OCI-LY3 (cell line): ENCODE measurements around the gene SEC16A.

Source experiments
- H2AFZ ChIP-seq: fragments of 200-600, 300-600 bp; shearing (Covaris generic); 2 replicates; pipeline ENCODE4 v1.6.0; 2014; ENCODE audit warnings: antibody characterized with exemption, low read depth, low read length
- H3K27ac ChIP-seq: fragments of 200-600, 300-600 bp; sonication (generic); 2 replicates; pipeline ENCODE4 v1.5.1; 2014; ENCODE audit warnings: mild to moderate bottlenecking, low read length, moderate library complexity, mixed read lengths
- H3K27me3 ChIP-seq: fragments of 200-600, 300-600 bp; sonication (generic); 2 replicates; pipeline ENCODE4 v1.6.1; 2014; ENCODE audit warnings: low read depth, low read length, mixed read lengths
- H3K36me3 ChIP-seq: fragments of 200-600, 300-600 bp; sonication (generic); replicated peaks from 2 replicates; pipeline ENCODE3; 2014; ENCODE audit warnings: low read depth, low read length, mixed read lengths
- H3K4me1 ChIP-seq: fragments of 300-600, 200-600 bp; sonication (generic); 2 replicates; pipeline ENCODE4 v1.6.1; 2014; ENCODE audit warnings: low read length, mixed read lengths
- H3K4me2 ChIP-seq: fragments of 200-600, 300-600 bp; sonication (generic); 2 replicates; pipeline ENCODE4 v1.6.1; 2014; ENCODE audit warnings: low read length, mixed read lengths
- H3K4me3 ChIP-seq: fragments of 300-600, 200-600 bp; sonication (generic); 2 replicates; pipeline ENCODE4 v1.5.1; 2014; ENCODE audit warnings: antibody characterized with exemption, mild to moderate bottlenecking, low read length, moderate library complexity
- H3K79me2 ChIP-seq: fragments of 300-600, 200-600 bp; shearing (Covaris generic); 2 replicates; pipeline ENCODE4 v1.6.1; 2014; ENCODE audit warnings: mild to moderate bottlenecking, low read length, mixed read lengths
- H3K9ac ChIP-seq: fragments of 300-600, 200-600 bp; shearing (Covaris generic); 2 replicates; pipeline ENCODE4 v1.6.0; 2014; ENCODE audit warnings: mild to moderate bottlenecking, low read length, moderate library complexity
- H3K9me3 ChIP-seq: fragments of 200-600, 300-600 bp; shearing (Covaris generic); 2 replicates; pipeline ENCODE4 v1.6.1; 2014; ENCODE audit warnings: low read length, mixed read lengths; ENCODE audit not compliant: insufficient read depth
- H4K20me1 ChIP-seq: fragments of 200-600, 300-600 bp; sonication (generic); 2 replicates; pipeline ENCODE4 v1.6.1; 2016; ENCODE audit warnings: low read length, mixed read lengths; ENCODE audit not compliant: insufficient read depth
- EZH2phosphoT487 ChIP-seq: fragments of 200-600 bp; shearing (Covaris generic); IDR thresholded peaks from 2 replicates; pipeline ENCODE4 v1.6.1; 2018; ENCODE audit warnings: antibody characterized with exemption, mixed run types, low read depth
- TF ChIP-seq, protein P1 (sequence below): fragments of 200-600, 300-600 bp; sonication (generic); IDR thresholded peaks from 2 replicates; pipeline ENCODE4 v1.5.1; 2014; ENCODE audit warnings: antibody characterized with exemption, low read length, low read depth

Gene SEC16A

DNA sequence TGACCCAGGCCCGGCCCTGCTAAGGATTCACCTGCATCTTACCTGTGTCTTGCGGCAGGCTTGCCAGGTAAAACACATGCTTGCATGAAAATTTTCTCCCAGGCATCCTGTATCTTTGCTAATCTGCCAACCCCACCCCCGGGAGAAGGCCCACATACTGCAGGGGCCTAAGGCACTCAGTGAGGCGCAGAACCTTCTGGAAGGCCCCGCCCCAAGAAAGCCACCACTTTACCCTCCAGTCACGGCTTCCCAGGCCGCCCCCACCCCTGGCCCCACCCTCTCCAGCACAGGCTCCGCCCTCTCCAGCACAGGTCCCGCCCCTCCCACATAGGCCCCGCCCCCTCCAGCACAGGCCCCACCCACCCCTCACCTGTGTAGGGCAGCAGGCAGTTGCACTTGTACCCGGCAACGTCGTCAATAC, 29.8 kb upstream of the SEC16A start:
- no peaks in the 10 kb centered on the region for H3K9me3 ChIP-seq
- no peak overlapping the region for H2AFZ ChIP-seq
- H3K4me3 ChIP-seq = no peak overlapping the region
- H3K27ac ChIP-seq = no peak overlapping the region
- peaks cover 38% of the 10 kb centered on the region for H3K36me3 ChIP-seq
- H3K4me2 ChIP-seq = no peak overlapping the region
- peaks cover 3% of the 10 kb centered on the region; the same call in 1 of the 2 replicates for H4K20me1 ChIP-seq
- no peak for TF ChIP-seq EZH2phosphoT487
- TF ChIP-seq, protein P1, sequence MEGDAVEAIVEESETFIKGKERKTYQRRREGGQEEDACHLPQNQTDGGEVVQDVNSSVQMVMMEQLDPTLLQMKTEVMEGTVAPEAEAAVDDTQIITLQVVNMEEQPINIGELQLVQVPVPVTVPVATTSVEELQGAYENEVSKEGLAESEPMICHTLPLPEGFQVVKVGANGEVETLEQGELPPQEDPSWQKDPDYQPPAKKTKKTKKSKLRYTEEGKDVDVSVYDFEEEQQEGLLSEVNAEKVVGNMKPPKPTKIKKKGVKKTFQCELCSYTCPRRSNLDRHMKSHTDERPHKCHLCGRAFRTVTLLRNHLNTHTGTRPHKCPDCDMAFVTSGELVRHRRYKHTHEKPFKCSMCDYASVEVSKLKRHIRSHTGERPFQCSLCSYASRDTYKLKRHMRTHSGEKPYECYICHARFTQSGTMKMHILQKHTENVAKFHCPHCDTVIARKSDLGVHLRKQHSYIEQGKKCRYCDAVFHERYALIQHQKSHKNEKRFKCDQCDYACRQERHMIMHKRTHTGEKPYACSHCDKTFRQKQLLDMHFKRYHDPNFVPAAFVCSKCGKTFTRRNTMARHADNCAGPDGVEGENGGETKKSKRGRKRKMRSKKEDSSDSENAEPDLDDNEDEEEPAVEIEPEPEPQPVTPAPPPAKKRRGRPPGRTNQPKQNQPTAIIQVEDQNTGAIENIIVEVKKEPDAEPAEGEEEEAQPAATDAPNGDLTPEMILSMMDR = no peak
- H3K79me2 ChIP-seq = no peaks in the 10 kb centered on the region
- no peaks in the 10 kb centered on the region for H3K27me3 ChIP-seq
- no peaks in the 10 kb centered on the region for H3K4me1 ChIP-seq
- no peak overlapping the region for H3K9ac ChIP-seq

DNA sequence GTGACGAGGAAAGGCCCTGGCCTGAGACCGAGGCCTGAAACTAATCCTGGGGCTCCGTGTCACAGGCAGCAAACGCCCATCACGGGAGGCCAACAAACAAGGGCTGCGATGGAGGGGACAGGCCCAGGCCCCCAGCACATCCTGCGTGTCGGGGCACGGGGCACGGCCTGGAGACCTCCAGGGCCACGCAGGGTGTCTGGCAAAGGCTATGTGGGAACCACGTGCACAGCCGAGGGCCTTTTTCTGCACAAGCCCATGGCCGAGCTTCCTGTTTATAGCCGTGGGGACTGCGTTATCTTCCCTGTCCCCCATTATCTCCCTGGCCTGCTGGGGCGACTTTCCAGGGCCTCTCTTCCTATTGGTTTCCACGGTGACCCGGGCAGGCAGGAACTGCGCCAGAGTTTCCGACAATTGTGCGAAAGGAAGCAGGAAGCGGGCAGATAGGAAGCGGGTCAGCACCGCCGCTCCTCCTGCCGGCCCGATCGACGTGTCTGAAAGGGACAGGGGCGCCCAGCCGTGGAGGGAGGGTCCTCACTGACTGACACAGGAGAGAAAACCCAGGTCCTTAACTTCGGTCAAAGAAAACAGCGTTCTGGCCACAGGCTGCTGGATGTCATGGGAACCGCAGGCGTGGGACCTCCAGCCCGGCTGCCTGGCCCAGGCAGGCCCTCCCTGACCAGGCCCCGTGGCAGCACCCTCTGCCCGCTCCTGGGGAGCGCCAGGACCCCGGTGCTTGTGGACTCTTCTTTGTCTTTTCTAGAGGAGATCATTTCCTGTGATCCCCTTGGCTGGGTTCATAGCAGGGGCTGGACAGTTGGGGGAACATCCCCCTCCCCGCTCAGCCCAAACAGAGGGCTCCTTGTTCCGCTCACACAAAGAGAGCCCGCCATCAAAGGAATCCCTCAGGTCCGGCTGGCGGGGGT, 29.1 kb upstream of the SEC16A start:
- Histone ChIP-seq H3K36me3 (peaks cover 38% of the 10 kb centered on the region), H2AFZ (no peak overlapping the region), H3K4me3 (no peak overlapping the region), H3K4me2 (no peak overlapping the region), H3K4me1 (no peaks in the 10 kb centered on the region), H4K20me1 (peaks cover 3% of the 10 kb centered on the region; the same call in 1 of the 2 replicates), H3K27me3 (no peaks in the 10 kb centered on the region), H3K9me3 (no peaks in the 10 kb centered on the region), H3K9ac (no peak overlapping the region), H3K27ac (no peak overlapping the region), H3K79me2 (no peaks in the 10 kb centered on the region)
- TF ChIP-seq, protein P1 = no peak
- TF ChIP-seq EZH2phosphoT487 = no peak

DNA sequence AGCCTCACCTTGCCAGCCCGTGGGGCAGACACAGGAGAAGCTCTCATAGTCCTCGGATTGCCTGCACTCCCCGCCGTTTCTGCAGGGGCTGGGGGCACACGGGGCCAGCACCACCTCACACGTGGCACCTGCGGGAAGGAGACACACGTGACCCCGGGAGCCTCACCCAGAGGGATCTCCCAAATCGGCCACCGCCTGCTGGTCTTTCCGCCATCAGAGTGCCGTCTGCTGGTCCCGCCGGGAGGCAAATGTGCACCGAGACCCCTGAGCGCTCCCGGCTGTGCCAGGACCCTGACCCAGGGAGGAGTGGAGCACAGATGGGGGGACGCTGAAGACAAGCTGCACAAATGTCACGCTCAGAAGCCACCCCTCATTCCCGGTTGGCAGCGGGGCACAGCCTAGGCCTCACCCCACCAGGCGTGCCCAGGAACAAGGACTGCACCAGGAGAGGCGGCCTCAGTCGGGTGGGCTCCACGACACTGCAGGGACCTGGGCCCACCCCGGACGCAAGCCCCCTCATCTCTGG, 28.4 kb upstream of the SEC16A start:
- peaks cover 41% of the 10 kb centered on the region for H3K36me3 ChIP-seq
- peaks cover 3% of the 10 kb centered on the region; the same call in 1 of the 2 replicates for H4K20me1 ChIP-seq

DNA sequence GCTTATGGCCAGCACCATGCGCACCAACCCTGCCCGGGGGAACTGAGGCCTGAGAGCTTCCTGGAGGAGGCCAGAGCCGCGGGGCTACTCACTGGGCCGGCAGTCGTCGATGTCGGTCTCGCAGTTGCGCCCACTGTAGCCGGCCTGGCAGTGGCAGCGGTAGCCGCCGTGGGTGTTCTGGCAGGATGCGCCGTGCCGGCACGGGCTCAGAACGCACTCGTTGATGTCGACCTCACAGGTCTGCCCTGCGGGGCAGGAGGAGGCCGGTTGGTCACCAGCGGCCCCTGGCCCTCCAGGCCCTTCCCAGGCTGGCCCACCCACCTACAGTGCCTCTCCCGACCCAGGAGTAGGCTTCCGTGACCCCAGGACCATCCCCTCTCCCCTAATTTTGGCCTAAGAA, 27.7 kb upstream of the SEC16A start:
- Histone ChIP-seq H3K4me2 (no peak overlapping the region), H3K27ac (no peak overlapping the region), H4K20me1 (peaks cover 3% of the 10 kb centered on the region; the same call in 1 of the 2 replicates), H3K9me3 (no peaks in the 10 kb centered on the region), H3K79me2 (no peaks in the 10 kb centered on the region), H3K27me3 (no peaks in the 10 kb centered on the region), H3K9ac (no peak overlapping the region), H3K36me3 (peaks cover 47% of the 10 kb centered on the region), H2AFZ (no peak overlapping the region), H3K4me3 (no peak overlapping the region), H3K4me1 (no peaks in the 10 kb centered on the region)
- no peak for TF ChIP-seq EZH2phosphoT487
- TF ChIP-seq, protein P1 = no peak

More for the DNA sequence above, 28.4 kb upstream of the SEC16A start:
- no peak overlapping the region for H3K27ac ChIP-seq
- no peaks in the 10 kb centered on the region for H3K27me3 ChIP-seq
- TF ChIP-seq EZH2phosphoT487 = no peak
- TF ChIP-seq, protein P1 = no peak
- H3K9ac ChIP-seq = no peak overlapping the region
- no peaks in the 10 kb centered on the region for H3K4me1 ChIP-seq
- no peaks in the 10 kb centered on the region for H3K9me3 ChIP-seq
- H2AFZ ChIP-seq = no peak overlapping the region
- no peak overlapping the region for H3K4me2 ChIP-seq
- H3K4me3 ChIP-seq = no peak overlapping the region
- H3K79me2 ChIP-seq = no peaks in the 10 kb centered on the region
